ENCODE measurements around the gene ATP13A2.

ATP13A2 gene

DNA sequence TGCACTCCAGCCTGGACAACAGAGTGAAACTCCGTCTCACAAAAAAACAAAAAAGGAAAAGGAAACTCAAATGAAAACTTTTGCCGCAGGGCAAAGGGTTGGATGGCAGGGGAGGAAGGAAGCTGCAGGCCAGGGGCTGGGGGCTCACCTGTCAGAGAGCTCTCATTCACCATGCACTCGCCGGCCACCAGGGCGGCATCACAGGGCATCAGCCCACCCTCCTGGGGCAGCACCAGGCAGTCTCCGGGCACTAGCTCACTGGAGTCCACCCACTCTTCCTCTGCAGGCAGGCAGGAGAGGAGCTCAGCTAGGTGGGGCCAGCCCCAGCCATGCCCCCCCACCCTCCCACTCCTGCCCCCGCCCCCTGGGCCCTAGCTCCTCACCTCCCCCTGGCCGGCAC is 11.9 kb downstream of the ATP13A2 start:
- no peak for FAIRE-seq

DNA sequence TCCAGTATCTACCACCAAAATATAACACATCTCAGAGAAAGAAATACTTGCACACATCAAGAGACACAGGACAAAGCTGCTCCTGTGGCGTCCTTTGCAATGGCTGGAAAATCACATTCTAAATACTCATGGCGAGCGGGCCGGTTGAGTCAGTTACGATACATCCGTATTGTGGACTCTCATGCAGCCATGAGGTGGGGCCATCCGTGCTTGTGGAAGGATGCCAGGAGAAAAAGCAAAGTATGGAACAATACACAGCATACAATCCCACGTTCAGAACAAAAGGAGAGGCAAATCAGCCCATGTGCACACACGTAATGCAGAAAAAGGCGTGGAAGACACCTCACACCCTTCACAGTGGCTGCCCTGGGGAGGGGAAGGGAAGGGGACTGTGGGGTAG is 13.1 kb downstream of the ATP13A2 start:
- FAIRE-seq = no peak

DNA sequence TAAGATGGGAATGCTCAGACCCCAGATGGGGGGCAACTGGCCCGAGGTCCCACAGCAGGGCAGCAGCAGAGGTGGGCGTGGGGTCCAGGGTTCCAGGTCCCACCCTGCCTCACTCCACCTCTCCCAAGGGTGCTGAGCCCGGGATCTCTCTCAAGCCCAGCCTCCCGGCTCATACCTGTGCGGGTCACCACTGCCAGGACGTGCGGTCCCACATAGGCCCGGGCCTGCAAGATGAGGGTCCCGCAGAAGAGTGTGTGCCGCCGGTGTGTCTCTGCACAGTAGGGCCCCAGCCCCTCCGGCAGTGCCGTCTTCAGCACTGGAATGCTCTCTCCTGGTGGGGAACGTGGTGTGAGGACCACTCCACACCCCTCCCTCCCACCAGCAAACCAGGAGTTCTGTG is 14.9 kb downstream of the ATP13A2 start:
- no peak for FAIRE-seq

DNA sequence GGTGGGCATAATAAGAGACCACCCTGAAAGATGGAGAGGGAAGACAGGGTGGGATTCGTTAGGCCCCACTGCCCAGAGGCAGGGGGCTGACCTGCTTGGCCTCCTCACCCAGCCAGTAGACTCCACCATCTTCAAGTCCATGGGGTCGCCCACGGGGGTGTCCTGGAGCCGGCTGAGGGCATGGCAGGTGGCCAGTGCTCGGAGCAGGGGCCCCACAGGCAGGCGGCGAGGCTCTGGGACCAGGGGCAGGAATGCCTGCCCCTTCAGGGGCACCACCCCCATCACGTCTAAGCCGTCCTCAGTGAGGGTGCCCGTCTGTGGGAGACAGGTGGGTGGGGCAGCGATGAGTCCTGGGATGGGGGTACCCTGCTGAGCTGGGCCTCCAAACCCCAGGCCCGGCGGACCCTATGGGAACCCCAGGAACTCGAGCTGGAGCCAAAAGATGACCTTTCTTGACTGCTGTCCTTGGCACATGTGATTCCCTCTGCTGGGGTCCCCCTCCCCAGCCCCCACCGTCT is 18.1 kb downstream of the ATP13A2 start:
- FAIRE-seq = no peak

DNA sequence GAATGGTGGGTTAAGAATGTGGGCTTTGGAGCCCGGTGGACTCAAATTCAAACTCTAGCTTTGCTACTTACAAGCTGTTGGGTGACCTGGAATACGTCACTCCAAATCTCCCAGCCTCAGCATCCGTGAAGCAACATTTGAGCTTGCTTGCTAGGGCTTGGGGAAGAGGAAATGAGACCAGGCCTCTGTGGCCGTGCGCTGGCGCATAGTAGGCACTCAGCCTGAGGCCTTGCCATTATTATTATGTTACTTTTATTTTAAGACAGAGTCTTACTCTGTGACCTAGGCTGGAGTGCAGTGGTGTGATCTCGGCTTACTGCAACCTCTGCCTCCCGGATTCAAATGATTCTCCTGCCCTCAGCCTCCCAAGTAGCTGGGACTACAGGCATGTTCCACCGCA is 19.1 kb downstream of the ATP13A2 start:
- no peak for FAIRE-seq

DNA sequence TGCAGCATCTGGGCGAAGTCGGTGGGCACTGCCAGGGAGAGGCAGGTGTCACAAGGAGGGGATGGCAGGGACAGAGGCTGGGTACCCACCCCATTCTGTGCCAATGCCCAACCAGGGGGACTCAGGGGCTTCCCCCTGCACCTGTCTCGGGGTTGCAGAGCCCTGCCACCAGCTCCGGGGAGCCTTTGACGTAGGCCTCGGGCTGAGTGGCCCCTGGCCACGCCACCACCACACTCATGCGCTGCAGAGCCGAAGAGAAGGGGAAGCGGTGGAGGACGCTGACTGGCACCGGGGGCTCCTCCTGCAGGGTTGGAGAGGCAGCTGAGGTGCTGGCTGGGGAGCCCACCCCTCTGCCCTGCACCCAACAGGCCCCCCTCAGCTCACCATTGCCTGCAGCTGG is 19.6 kb downstream of the ATP13A2 start:
- no peak for FAIRE-seq

DNA sequence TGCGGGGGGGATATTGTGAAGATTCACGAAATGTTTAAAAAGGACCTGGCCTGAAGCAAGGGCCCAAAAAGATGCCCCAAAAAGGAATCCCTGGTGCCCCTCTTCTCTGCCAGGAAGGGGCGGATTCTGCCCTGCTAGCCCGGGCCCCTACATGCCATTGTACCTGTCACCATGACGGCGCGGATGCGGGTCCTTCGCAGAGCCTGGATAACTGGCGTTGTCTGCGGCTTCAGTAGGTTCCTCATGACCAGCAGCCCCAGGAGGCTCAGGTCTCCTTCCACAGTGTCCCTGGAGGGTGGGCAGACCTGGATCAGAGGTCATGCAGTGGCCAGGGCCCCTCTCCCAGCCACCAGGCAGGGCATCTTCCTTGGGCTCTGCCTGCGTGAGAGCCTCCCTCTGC is 20.2 kb downstream of the ATP13A2 start:
- FAIRE-seq = no peak

DNA sequence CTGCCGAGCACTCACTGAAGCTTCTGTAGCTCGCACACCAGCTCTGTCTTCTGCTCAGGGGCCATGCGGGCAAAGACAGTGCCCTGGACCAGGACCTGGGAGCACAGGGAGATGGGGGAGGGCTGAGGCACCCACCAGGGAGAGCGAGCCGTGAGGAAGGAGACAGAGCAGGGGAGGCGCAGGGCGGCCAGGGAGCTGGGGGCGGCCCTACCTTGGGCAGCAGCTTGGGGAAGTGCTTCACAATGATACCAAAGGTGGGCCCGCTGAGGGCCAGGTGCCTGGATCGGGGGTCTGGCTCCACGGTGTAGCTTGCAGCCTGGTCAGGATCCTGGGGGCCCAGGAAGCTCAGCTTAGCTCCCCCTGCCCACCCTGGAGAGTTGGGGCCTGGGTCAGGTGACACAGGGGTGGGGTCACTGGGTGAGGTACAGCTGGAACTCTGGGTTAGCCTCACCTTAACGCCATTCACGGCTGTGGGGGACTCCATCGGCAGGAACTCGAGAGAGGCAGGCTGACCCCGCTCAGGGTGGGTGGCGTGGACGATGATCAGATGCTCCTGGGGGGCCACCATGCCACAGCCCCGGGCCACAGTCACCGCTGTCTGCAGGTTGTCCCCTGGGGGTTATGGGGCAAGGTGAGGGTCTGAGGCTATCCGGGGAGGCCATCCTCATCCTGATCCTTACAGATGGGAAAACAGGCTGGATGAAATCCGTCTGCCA is 21.9 kb downstream of the ATP13A2 start:
- FAIRE-seq = no peak

DNA sequence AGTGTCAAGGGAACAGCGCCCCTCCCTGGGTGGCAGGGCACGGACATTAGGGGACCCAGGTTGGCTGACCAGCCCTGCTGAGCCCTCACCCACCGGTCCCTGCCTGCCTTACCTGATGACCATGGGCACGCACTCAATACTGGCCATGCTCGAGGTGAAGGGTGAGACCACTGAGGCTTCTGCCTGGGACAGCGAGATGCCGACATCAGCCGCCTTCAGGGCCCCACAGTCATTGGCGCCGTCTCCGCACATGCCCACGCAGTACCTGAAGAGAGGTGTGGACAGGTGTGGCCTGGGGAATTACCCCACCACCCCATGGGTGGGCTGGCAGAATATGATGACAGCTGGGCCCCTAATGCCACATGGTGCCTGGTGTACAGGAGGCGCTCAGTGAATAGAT is 23.5 kb downstream of the ATP13A2 start:
- no peak for FAIRE-seq

DNA sequence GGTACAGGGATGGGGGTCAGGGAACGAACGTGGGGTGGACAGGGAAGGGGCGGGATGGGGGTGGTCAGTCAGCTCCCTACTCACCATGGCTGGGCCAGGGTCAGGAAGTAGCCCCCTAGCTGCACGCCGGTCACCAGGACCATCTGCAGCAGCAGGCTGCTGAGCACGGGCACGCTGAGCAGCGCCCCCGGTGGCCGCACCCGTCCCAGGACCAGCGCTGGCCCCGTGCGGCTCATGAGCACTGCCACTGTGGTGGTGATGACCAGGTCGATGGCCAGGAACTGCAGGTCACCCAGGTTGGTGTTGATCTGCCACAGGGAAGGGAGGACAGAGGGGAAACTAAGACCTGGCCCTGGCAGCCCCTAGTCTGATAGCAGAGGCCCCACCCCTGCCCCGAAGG is 24.8 kb downstream of the ATP13A2 start:
- FAIRE-seq = no peak

DNA sequence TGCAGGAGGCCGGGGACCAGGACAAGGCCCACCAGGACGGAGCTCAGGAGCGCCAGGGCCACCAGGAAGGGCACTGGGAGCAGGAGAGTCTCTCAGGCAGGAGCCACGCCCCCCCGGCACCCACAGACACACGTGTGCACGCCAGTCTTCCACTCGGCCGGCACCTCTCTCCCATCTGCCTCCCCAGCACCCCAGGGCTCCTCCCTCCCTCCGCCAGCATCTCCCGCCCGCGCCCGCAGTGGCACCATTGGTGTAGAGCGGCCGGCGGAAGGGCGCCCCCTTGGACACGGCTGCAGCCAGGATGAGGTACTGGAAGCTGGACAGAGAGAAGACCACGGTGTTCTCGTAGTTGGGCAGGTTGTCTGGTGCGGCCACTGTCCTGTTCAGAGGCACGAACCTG is 25.2 kb downstream of the ATP13A2 start:
- no peak for FAIRE-seq

DNA sequence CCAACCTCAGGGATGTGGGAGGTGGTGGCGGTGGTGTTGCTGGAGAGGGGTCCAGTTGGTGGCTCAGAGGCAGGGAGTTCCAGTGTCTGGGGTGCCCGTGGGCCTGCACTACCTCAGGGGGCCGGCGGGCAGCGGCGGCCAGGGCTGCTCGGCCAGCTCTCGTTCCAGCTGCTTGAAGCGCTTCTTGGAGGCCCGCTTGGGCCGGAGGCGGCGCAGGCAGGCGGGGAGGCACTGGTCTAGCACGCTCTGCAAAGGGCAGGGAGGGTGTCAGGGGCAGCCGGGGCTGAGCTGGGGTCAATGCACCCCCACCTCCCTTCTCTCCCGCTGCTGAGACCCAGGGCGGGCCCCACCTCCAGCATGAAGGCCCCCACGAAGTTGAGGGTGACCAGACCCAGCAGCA is 25.6 kb downstream of the ATP13A2 start:
- FAIRE-seq = no peak

DNA sequence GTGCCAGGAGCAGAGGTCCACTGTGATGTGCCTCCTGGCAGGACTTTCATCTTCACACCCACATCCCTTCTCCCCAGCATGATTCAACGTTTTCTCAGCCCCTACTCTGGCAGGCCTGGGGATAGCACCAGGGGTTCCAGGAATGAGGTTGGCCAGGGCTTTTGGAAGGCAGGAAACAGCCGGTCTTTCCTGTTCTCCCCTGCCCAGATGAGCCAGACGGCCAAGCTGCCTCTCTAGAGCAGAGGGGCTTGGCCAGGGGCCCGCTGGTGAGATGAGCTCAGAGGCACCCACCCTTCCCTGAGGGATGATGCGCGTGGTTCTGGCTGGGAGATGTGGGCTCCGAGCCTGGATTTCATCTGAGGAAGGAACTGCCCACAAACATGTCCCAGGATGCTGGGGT is 27.0 kb downstream of the ATP13A2 start:
- no peak for FAIRE-seq

DNA sequence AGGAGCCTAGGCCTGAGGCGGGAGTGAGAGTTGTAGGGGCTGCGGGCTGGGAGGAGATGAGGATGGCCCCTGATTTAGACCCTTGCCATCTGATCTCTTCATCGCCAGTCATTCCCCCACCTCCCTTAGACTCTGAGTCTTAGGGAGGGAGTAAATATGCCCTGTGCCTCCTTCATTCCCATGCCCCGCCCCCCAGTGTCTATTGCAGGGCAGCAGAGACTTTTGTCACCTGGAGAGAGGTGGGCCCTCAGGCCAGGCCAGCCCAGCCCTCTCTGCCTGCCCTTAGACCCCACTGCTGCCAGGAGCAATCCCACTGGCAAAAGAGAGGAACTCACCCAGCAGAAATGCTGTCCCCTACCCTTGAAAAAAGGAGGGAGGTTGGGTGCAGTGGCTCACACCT is 28.1 kb downstream of the ATP13A2 start:
- no peak for FAIRE-seq

DNA sequence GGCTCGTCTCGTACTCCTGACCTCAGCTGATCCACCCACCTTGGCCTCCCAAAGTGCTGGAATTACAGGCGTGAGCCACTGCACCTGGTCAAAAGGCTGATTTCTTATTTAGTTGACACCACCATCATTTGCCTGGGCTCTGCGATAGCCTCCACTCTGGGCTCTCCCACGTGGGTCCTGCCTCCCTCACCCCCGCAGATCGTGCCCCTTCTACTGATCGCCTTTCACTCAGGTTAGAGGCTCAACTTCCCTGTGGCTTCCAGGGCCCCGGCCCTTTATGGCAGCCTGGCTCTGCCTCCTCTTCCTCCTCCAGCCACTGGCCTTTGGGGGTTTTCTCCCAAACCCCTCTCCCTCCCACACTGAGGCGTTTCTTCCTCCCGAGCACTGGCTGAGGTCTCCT is 28.8 kb downstream of the ATP13A2 start:
- no peak for FAIRE-seq

DNA sequence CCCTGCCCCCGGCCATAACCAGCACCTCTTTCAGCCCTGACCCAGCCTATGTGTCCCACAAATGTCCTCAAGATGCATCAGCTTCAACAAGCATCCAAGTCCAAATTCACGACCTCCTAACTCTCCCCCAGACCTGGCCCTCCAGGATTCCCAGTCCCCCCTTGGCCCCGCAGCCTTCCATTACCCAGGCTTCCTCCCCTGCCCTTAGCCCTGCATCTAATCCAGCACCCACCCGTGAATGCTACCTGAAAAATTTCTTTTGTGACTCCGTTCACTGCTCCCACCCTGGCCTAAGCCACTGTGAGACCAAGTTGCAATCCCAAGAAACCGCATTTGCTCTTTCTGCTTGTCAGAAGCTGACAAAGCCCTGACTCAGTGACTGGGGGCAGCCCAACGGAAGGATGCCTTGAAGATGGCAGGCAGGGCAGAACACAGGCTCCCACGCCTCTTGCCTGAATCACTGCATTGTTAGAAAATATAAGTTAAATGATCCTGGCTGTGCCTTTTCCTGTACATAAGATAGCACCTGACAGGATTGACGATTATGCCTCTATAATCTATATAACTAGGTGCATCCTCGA is 30.4 kb downstream of the ATP13A2 start:
- no peak for FAIRE-seq

DNA sequence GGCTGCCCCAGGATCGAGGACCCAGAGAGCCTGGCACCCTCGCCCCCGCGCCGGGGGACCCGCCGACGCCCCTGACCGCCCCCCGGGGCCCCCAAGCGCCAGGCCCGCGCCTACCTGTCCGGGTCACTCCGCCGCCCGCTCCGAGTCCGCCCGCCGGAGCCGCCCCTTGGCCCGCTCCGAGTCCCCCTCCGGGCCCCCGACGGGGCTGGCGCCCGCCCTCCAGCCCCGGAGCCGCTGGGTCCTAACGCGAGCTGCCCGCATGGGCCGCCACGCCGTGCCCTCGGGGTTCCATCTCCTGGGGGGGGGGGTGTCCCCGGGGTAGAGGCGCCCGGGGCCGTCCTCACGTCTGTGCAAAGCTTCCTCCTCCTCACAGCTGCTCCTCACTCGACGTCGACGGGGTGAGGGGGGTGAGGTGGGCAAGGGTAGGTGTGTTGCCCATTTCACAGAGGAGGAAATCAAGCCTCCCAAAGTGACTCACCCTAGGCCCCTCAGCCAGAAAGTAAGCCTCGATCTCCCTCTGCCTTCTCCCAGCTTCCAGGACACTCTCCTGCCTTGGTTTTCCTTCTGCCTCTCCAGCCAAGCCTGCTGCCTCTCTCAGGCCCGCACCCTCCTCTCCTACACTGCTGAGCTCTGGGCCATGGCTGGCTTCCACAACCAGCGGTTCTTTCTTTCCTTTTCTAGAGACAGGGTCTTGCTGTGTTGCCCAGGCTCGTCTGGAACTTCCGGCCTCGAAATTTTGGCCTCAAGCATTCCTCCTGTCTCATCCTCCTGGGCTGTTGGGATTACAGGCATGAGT is 31.1 kb downstream of the ATP13A2 start, which contains the start of gene MFAP2:
MFAP2 (minus strand) TSS at position 148 of the 796 bp plus-strand sequence. CDS start 2,347 bp downstream, outside the sequence.
- no peak for FAIRE-seq

DNA sequence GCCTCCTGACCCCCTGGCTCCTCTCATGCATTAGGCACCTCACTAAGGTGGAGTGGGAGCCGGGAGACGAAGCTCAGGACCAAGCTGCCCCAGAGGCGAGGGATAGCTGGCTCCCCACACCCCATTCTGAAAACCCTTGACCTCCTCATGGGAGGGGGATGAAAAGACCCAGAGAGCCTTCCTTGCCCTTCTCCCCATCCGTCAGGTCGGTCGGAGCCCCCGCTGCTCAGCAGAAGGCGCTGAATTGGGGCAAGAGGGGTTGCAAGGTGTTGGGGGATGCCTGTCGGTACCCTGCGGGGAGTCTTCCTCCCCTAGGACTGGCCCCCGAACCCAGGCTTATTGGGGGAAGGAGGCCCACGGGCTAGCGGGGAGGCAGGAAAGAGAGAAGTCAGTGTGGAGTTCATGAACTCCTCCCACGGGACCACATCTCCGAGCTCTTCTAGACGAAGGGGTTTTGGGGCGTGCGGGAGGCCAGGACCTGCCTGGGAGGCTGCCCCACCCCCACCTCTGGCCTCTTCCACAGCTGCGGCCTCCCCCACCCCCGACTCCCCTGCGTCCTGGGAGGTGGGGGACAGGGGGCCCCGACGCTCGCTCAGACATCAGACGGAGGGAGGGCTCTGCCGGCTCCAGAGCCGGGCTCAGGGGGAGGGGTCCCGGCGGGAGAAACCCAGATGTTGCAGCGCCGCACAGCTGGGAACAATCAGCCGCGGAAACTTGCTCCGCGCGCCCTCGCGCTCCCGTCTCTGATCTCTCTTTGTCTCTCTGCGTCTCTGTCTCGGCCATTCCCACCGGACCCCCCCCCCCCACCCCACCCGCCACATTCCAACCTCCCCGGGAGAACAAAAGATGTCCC is 32.0 kb downstream of the ATP13A2 start:
- no peak for FAIRE-seq

DNA sequence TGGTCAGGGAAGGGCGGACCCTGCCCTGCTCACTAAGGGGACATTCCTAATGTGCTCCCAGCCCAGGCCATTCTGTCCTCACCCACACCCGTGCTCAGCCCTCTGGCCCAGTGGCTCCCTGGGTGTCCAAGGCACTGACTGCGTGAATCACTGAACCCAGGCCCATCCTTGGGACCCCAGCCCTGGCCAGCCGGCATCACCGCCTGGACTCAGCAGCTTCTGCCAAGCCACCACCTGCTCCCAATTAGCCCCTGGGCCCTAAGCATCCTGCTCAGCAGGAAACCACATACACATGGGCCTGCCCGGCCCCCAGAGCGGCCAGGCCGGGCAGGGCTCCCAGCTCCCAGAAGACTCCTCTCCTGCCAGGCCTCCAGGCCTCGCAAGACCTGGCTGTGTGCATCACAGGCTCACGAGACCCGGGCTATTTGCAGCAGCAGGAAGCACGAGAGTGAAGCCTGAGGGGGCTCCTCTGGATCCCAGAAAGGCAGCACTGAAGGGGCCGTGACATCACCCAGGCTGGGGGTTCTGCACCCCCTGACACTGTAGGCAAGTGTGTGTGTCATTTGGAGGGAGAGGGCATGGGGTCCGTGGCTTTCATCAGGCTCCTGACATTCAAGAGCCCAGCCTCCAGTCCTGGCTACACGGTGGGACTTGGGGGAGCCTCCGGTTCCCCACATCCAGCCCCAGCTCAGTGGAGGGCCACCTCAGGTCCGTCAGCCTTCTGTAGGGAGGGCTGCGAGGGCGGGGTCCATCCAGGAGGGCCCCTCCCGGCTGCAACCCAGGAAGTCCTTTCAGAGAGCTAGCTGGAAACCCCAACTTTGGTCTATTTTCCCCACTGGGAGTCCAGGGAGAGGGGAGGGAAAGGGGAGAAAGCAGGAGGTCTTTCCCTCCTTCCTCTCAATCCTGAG is 32.9 kb downstream of the ATP13A2 start:
- no peak for FAIRE-seq

DNA sequence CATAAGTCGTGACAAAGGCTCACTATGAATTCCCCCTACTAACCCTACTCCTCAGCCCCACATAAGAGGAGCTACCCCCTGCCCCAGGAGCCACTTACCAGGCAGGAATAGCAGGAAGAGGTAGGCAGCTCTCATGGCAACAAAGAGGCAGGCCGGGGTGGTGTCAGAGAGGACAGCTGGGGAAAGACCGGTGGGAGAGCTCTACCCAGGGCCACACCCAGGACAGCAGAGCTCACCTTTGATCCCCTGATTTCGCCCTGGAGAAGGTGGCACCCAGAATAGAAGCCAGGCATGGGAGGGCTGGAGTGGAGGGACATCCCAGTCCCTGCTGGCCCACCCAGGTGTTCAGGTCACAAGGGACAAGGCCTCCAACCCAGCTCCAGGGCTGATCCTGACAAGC is 33.6 kb downstream of the ATP13A2 start:
- no peak for FAIRE-seq

DNA sequence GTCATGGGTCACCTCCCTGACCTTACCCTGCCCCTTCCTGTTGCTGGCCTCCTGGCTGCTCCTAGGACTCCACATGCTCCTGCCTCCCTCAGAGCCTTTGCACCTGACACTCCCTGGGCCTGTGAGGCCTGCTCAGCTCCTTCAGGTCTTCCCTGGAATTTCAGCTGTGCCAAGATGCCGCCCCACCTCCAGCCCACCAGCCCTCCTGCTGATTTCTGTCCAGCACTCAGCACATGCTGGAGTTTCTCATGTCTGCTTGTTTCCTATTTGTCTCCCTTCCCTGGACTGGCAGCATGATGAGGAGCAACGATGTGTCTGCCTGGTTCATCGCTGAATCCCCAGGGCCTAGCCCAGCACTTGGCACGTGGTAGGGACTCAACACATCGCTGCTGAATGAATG is 34.4 kb downstream of the ATP13A2 start:
- FAIRE-seq = no peak

DNA sequence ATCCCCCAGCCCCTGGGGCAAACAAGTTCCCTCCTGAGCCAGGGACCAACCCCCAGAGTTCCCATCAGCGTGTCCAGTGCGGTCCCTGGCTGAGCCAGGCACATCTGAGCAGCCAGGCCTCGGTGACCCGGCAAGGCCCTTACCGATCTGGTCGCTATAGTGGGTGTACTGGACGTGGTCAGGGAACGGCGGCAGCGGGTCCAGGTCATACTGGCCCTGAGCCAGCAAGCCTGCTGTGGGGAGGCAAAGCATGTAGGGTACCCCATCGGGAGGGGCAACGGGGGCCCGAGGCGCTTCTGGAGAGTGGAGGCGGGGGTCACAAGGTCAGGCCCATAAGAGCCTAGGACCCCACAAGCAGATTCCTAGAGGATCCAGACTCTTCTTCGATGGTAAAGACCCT is 34.8 kb downstream of the ATP13A2 start:
- FAIRE-seq = no peak
